Left lobe of liver (tissue), 2 donors: ENCODE measurements around the gene ZRANB1. TPM values are rescaled to one million over a fixed set of nuclear protein-coding genes. Genes with fewer than 3 reads are reported as not detected.
A peak's percentile ranks its signal among the peaks of the same experiment; 100 is the strongest.

Source experiments
- ATAC-seq: fragments of 200-7000 bp; cut with Tn5 transposase; one replicate; pipeline ENCODE4 v1.9.1; 2020; ENCODE audit warnings: mild to moderate bottlenecking, moderate library complexity
- DNase-seq: peaks from one replicate; pipeline ENCODE4 v3.0.0-alpha.2; 2020; ENCODE audit warnings: low spot score
- total RNA-seq: library from RNA; stranded (reverse); gene quantifications from one replicate; pipeline ENCODE4 v1.2.1, GENCODE V29; 2021
- donor health status: DM: no; HTN: no; CAD: no; lungs with moderate emphysema.
- donor health status: DM: no; HTN: yes; CAD: no.

ZRANB1 gene
- total RNA-seq, 1 donor from 2014 or later, result 11.6 TPM

DNA sequence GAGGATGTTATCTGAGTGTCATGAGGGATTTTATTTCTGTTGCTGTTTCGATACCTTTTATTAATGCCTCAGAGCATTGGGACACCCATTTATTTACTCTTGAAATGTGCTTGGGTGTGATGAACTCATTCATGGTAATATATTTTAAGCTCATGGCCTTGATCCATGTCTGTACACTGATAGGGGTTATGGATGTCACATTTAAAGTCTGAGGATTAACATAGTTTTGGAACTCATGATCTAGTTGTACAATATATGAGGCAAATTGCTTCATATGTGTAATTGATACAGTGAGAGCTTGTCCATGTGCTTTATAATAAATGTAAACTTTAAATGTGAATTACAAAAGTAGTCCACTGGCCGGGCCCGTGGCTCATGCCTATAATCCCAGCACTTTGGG is 23.0 kb upstream of the ZRANB1 start:
- no peak for ATAC-seq
- DNase-seq, result no peak

DNA sequence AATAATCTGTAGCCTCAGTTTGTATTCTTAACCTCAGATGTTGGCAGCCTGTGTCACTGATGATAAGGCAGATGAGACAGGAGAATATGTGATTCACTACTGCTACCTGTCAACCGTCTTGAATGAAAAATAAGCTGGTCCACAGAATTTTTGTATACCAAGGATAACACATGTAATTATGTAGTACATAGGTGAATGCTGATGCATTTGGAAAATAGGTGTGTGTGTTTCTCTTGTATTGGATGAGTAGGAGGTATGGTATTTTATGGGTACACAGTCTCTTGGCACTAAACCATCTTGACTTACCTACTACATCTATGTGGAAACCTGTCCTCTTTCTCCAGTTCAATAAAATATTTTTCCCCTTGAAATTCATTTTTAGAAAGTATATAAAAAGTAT is 20.7 kb upstream of the ZRANB1 start:
- ATAC-seq (no peak), DNase-seq (no peak)

DNA sequence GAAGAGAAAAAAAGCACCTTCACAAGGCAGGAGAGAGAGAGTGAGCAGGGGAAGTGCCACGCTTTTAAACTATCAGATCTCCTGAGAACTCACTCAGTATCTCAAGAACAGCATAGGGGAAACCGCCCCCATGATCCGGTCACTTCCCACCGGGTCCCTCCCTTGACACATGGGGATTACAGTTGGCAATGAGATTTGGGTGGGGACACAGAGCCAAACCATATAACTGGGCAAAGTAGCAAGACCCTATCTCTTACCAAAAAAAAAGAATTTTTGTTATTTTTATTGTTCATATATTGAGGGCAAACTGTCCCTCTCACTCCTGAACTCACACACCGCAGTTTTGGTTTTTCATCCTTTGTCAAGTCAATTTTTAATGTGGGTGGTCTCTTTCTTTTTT is 18.2 kb upstream of the ZRANB1 start:
- ATAC-seq (no peak), DNase-seq (no peak)

DNA sequence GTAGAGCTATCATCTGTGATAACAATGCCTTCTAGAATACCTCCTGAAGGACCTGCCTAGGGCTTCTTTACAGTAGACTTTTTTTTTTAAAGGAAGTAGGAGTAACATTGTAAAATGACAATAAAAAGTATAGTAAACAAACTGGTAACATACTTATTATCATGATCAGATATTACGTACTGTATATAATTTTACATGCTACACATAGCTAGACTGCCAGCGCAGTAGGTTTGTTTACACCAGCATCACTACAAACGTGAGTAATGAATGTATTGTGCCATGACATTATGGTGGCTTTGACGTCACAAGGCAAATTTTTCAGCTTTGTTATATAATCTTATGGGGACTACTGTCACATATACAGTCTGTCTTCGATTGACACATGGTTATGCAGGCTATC is 15.4 kb upstream of the ZRANB1 start:
- ATAC-seq, result no peak
- DNase-seq, result no peak

DNA sequence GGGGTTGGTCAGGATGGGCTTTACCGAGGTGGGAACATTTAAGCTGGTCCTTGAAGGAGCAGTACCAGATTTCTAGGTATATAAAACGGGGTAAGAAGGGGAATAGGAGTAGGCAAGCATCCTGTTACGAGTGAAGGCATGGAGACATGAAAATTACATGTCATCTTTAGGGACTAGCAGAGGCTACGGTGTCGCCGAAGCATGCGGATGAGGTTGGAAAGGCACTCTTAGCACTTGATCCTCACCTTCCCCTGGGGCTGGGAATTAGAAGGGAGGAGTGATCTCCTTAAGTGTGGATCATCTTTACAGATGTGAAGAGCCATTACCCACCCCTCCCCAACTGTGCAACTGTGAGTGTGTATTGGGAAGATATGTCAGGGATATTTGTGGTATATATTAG is 13.8 kb upstream of the ZRANB1 start:
- no peak for DNase-seq
- ATAC-seq, result no peak

DNA sequence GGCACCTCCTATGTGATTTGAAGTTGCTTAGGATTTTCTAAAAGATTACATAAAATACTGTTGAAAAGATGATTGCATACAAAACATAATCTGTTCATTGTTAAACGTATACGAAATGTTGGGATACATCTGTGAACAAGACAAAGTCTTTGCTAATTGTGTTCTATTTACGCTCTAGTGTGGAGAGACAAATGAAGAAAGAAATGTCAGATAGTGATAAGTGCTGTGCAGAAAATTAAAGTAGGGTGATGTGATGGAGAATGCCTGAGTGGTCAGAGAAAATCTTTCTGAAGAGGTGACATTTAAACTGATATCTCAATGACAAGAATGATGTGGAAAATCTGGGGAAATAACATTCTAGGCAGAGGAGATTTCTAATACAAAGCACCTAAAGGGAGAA is 13.4 kb upstream of the ZRANB1 start:
- no peak for DNase-seq
- no peak for ATAC-seq

DNA sequence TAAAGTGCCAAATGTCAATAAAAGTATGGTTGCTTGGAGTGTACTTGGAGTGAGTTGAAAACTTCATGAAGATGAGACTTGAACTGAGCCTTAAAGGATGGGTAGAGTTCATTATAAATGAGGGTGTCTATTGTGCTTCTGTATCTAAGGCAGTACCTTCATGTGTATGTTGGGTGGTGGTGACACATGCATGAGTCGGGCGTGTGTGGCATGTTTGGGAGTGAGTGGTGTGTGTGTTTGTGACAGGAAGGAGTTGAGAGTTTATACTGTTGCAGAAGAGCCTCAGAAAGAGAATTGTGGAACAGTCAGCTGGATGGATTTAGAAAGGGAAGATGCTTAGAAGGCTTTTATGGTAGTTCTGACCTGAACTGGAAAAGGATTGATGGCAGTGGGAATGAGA is 6.0 kb upstream of the ZRANB1 start:
- DNase-seq, result no peak
- no peak for ATAC-seq

DNA sequence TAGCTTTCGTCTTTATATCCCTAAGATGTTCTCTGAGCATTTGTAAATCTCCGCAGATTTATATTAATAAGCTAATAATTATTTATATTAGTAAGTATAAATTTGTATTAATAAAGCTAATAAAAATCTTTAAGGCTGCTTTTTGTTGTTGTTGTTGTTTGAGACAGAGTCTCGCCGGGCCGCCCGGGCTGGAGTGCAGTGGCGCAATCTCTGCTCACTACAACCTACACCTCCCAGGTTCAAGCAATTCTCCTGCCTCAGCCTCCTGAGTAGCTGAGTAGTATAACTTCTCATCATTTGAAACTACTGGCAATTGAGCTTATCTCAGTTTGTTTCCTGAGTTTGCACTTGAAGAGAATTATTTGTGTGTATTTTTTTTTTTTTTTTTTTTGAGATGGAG is 5.1 kb upstream of the ZRANB1 start:
- ATAC-seq, result no peak

DNA sequence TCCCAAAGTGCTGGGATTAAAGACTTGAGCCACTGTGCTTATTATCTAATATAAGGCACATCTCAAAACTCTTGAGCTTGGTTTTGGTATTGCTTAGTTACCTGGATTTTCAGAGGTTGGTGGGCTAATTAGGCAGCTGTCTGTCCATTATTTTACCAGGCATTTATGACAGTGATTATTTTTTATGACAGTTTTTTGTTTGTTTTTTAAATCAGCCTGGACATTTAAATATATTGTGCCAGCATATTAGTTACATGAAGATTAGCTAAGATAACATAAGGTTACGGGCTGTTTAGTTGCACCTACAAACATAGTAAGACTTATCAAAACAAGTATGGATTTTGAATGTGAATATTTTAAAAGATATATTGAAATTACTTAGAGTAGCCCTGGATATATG is 2.6 kb upstream of the ZRANB1 start:
- ATAC-seq, result no peak
- DNase-seq, result no peak

More for the DNA sequence above, 5.1 kb upstream of the ZRANB1 start:
- DNase-seq, result no peak

DNA sequence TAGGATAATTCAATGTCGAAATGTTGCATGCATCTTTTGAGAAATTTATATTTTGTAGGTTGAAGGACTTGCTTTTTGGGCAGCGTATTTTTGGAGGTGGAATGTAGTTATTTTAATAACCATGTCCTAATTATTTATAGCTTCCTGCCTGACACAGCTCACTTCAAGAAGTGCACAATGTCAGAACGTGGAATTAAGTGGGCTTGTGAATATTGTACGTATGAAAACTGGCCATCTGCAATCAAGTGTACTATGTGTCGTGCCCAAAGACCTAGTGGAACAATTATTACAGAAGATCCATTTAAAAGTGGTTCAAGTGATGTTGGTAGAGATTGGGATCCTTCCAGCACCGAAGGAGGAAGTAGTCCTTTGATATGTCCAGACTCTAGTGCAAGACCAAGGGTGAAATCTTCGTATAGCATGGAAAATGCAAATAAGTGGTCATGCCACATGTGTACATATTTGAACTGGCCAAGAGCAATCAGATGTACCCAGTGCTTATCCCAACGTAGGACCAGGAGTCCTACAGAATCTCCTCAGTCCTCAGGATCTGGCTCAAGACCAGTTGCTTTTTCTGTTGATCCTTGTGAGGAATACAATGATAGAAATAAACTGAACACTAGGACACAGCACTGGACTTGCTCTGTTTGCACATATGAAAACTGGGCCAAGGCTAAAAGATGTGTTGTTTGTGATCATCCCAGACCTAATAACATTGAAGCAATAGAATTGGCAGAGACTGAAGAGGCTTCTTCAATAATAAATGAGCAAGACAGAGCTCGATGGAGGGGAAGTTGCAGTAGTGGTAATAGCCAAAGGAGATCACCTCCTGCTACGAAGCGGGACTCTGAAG is 620 bp downstream of the ZRANB1 start:
- ATAC-seq (peak; percentile 65), DNase-seq (no peak)

DNA sequence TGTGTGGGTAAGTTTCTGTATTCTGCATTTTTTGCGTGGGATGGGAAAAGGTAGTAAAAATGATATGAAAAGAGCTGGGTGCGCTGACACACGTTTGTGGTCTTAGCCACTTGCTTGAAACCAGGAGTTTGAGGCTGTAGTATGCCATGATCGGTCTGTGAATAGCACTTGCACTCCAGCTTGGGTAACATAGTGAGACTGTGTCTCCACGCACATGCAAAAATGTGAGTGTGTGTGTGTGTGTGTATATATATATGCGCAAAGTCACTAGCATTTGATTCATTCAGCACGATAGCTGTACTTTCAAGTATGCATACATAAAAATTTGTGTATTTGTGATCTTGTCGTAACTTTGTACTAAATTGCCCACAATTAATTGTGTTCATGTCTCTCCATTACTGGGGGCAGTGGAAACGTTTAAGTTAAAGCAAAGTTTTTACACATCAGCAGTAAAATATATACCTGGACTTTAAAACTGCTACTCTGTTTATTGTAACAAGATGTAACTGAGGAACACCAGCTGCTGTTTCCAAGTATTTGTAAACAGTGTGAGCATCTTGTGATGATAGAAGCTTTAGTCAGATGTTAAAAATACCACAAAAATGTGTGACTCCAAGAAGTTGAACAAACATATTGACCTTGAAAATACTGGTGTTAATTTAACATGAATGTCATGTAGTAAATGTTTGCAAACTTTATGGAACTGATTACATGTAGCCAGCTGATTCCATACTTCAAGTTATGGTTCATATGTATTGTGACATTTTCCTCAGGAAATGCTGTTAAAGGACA is 1.6 kb downstream of the ZRANB1 start:
- DNase-seq, result no peak
- ATAC-seq, result no peak

DNA sequence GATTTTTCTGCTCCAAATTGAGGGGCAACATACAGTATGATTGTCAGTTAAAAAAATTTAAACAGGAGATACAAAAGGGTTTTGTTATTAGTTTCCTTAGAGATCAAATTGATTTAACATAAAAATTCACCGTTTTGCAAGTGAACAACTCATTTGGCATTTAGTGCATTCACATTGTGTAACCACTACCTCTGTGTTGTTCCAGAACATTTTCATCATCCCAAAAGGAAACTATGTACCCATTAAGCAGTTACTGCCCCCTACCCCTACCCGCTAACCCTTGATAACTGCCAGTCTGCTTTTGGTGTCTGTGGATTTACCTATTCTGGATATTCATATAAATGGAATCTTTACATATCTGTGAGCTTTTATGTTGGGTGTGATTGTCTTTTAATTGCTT is 3.1 kb downstream of the ZRANB1 start:
- DNase-seq (no peak), ATAC-seq (peak; percentile 66)

DNA sequence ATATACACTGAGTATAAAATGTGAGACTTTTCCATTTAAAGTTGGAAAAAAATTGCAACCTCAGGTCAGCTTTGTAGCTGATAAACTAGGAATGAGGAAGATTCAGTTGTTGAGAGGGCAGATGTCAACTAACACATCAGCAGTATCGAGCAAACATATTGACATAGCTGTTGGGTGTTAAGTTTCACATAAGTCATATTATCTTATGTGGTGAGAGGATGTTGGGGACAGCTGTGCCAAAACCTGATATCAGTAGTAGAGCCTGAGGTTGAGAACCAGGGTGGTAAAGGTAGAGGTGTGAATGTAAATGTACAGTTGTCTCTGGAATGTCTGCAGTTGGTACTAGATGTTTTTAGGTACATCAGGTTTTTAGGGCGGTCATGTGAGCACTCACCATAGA is 5.0 kb downstream of the ZRANB1 start:
- DNase-seq (no peak), ATAC-seq (no peak)

DNA sequence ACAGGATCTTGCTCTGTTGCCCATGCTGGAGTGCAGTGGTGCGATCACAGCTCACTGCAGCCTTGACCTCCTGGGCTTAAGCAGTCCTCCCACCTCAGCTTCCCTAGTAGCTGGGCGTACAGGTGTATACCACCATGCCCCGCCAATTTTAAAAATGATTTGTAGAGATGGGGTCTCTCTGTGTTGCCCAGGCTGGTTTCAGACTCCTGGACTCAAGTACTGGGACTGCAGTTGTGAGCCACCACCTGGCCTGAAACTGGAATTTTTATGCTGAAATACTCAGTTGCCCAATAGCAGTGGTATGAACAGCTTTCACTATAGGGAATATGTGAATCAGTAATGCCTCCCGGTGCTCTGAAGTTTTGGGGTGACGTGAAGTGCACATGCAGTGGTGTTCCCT is 7.6 kb downstream of the ZRANB1 start:
- ATAC-seq (peak; percentile 67), DNase-seq (no peak)

DNA sequence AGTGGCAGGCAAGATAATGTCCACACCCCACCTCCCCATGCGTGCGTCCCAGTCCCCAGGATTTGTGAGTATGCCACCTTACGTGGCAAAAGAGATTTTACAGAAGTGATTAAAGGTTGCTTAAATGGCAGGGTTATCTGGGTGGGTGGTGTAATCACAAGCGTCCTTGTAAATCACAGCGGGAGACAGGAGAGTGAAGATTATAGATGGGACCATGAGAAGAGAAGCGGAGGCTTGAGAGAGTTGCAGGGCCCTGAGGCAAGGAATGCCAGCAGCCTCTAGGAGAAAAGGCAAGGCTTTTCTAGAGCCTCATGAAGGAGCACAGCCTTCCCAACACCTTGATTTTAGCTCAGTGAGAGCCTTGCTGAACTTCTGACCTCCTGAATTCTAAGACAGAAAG is 10.2 kb downstream of the ZRANB1 start:
- DNase-seq, result no peak
- no peak for ATAC-seq

DNA sequence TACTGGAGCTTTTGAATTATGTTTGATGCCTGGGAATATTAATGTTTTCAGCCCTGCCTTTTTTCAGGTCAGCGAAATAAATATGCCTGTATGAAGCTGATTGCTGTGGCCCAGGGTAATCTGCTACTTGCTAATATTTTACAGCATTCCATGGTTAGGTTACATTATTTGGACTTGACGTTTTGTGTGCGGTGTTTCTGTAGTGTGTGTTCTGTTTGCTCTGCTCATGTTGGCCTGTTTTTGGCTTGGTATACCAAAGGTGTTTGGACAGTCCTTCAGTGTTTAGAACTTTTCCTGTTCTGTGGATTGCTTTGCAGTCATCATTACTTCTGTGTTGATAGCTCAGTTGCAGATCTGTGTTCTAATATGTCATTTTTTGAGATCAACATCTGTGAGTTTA is 11.5 kb downstream of the ZRANB1 start:
- DNase-seq, result no peak
- peak; percentile 84 for ATAC-seq

DNA sequence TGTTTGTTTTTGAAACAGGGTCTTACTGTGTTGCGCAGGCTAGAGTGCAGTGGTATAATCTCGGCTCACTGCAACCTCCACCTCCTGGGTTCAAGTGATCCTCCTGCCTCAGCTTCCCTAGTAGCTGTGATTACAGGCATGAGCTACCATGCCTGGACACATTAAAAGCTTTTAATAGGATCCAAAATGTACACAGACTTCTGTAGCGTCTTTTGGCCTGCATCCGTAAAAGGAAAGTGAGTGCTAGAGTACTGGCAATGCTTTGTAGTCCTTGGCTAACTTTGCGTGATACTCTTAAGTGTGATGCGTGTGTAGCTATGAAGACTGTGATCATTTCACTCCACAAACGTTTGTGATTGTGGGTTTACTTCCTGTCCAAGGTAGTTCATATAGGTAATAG is 13.3 kb downstream of the ZRANB1 start:
- no peak for DNase-seq

DNA sequence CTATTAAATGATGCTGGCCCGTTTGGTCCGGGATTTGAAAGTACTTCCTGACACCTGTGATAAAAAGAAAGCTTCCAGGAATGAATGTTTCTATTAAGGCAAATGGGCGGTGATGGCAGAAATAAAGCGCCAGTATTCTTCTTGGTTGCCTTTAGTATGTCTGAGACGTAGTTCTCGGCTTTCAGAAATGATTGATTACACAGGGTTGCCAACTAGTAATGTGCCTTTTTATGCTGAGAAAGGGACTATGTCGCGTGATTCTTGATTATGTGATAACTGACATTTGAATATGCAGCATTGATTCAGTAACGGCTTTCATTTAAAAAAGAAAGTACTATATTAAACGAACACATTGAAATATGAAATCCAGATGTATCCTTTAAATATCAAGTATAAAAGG is 13.9 kb downstream of the ZRANB1 start:
- DNase-seq, result no peak
- ATAC-seq, result no peak

More for the DNA sequence above, 13.3 kb downstream of the ZRANB1 start:
- no peak for ATAC-seq

DNA sequence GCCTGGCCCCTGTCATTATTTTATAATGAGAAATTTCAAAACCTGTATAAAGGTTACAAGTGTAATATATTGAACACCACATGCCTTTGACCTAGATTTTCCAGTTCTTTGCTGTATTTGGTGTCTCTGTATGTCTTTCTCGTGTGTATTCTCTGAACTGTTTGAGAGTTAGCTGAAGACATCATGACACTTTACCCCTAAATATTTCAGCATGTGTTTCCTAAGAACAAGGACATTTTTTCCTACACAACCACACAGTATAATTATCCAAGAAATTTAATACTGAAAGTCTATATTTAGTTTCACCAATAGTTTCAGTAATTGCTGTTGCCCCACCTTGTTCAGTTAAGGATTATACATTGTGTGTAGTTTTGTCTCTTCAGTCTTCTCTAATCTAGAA is 14.8 kb downstream of the ZRANB1 start:
- DNase-seq (no peak), ATAC-seq (peak; percentile 24)

DNA sequence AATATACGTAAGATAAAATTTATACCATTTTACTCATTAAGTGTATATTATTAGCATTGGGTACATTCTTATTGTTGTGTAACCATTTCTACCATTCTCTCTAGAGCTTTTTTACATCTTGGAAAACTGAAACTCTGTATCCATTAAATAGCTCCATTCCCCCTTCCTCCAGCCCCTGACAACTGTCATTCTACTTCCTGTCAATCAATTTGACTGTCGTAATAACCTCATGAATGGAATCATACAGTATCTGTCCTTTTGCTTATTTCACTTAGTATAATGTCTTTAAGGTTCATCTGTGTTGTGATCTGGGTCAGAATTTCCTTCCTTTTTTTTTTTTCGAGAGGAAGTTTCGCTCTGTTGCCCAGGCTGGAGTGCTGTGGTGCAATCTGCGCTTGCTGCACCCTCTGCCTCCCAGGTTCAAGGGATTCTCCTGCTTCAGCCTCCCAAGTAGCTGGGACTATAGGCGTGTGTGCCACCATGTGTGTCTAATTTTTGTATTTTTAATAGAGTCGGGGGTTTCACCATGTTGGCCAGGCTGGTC is 15.6 kb downstream of the ZRANB1 start:
- ATAC-seq (no peak), DNase-seq (no peak)

DNA sequence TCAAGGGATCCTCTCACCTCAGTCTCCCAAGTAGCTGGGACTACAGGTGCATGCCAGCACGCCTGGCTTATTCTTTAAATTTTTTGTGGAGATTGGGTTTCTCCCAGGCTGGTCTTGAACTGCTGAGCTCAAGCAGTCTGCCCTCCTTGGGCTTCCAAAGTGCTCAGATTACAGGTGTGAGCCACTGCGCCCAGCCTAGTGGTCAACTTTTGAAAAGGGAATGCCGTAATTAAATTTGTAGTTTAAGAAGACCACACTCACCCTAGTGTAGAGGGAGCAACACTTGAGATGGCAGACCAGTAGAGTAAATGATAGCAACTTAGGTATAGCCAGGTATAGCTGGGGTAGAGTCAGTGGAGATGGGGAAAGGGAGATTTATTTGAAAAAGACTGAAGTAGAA is 17.6 kb downstream of the ZRANB1 start:
- DNase-seq, result no peak
- ATAC-seq, result no peak

DNA sequence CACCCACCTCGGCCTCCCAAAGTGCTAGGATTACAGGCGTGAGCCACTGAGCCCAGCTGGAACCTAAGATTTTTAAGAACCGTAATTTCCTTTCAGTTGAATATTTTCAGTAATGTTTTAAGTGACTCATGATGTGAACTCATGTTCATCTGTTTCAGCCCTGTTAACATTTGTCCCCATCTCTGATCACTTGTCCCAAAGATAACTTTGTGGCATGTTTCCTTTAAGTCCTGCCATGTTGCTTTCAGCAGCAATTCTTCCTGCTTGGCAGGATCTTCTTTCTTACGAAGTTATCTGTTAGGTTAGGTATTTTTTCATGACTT is 19.3 kb downstream of the ZRANB1 start:
- ATAC-seq, result no peak

More for the DNA sequence above, 19.3 kb downstream of the ZRANB1 start:
- no peak for DNase-seq
